T-helper 1 cell treated with Interleukin-12 subunit alpha and Interleukin-12 subunit beta and Interleukin-4 antibody, amounts not matched to agents 30 μg/mL and 1 μg/mL, for 36 hours (primary cell): ENCODE measurements around the gene MAT1A.

Experiments
- H3K27ac Mint-ChIP-seq: one replicate; pipeline ENCODE4 v1.8.0; 2021; ENCODE audit warnings: mild to moderate bottlenecking, mixed read lengths
- H3K27me3 Mint-ChIP-seq: one replicate; pipeline ENCODE4 v1.8.0; 2021; ENCODE audit warnings: low read depth, mixed read lengths
- H3K36me3 Mint-ChIP-seq: one replicate; pipeline ENCODE4 v1.8.0; 2021; ENCODE audit warnings: low read depth, mixed read lengths
- H3K4me1 Mint-ChIP-seq: one replicate; pipeline ENCODE4 v1.8.0; 2021; ENCODE audit warnings: low read depth, mixed read lengths
- H3K4me3 Mint-ChIP-seq: one replicate; pipeline ENCODE4 v1.8.0; 2021; ENCODE audit warnings: mild to moderate bottlenecking, moderate library complexity, mixed read lengths
- H3K9me3 Mint-ChIP-seq: one replicate; pipeline ENCODE4 v1.8.0; 2021; ENCODE audit warnings: mixed read lengths

Gene MAT1A

GRCh38 chr10:80296942-80297341 lies 7.5 kb upstream of the MAT1A start:
- Mint-ChIP-seq H3K36me3 (no peaks in the 10 kb centered on the region), H3K9me3 (peaks cover 10% of the 10 kb centered on the region), H3K4me1 (no peaks in the 10 kb centered on the region), H3K27me3 (peaks cover 5% of the 10 kb centered on the region), H3K27ac (no peak overlapping the region), H3K4me3 (no peak overlapping the region)

- H3K4me1 Mint-ChIP-seq = no peaks in the 10 kb centered on the region
- no peak overlapping the region for H3K4me3 Mint-ChIP-seq
- H3K27ac Mint-ChIP-seq = no peak overlapping the region
- H3K27me3 Mint-ChIP-seq = peaks cover 15% of the 10 kb centered on the region
- peaks cover 5% of the 10 kb centered on the region for H3K9me3 Mint-ChIP-seq
- no peaks in the 10 kb centered on the region for H3K36me3 Mint-ChIP-seq
Measured at GRCh38 chr10:80292607-80293239, 3.3 kb upstream of the MAT1A start.

- Mint-ChIP-seq H3K27me3 (peaks cover 18% of the 10 kb centered on the region), H3K4me3 (no peak overlapping the region), H3K9me3 (no peaks in the 10 kb centered on the region), H3K4me1 (no peaks in the 10 kb centered on the region), H3K36me3 (no peaks in the 10 kb centered on the region), H3K27ac (no peak overlapping the region)
Measured at GRCh38 chr10:80290474-80291220, 1.2 kb upstream of the MAT1A start.

GRCh38 chr10:80288849-80289248 lies 609 bp downstream of the MAT1A start:
- Mint-ChIP-seq H3K36me3 (no peaks in the 10 kb centered on the region), H3K4me1 (no peaks in the 10 kb centered on the region), H3K9me3 (no peaks in the 10 kb centered on the region), H3K27me3 (peaks cover 22% of the 10 kb centered on the region), H3K4me3 (no peak overlapping the region), H3K27ac (no peak overlapping the region)

GRCh38 chr10:80284522-80284921 lies 4.9 kb downstream of the MAT1A start:
- Mint-ChIP-seq H3K27ac (no peak overlapping the region), H3K9me3 (no peaks in the 10 kb centered on the region), H3K27me3 (peaks cover 7% of the 10 kb centered on the region), H3K4me1 (no peaks in the 10 kb centered on the region), H3K4me3 (no peak overlapping the region), H3K36me3 (no peaks in the 10 kb centered on the region)

GRCh38 chr10:80283536-80284199 lies 5.8 kb downstream of the MAT1A start:
- Mint-ChIP-seq H3K27me3 (peaks cover 8% of the 10 kb centered on the region), H3K4me1 (no peaks in the 10 kb centered on the region), H3K36me3 (no peaks in the 10 kb centered on the region), H3K4me3 (no peak overlapping the region), H3K27ac (no peak overlapping the region), H3K9me3 (no peaks in the 10 kb centered on the region)

GRCh38 chr10:80283119-80283518 lies 6.3 kb downstream of the MAT1A start:
- Mint-ChIP-seq H3K27ac (no peak overlapping the region), H3K4me1 (no peaks in the 10 kb centered on the region), H3K9me3 (no peaks in the 10 kb centered on the region), H3K4me3 (no peak overlapping the region), H3K27me3 (peaks cover 10% of the 10 kb centered on the region), H3K36me3 (no peaks in the 10 kb centered on the region)

GRCh38 chr10:80281784-80282765 lies 7.4 kb downstream of the MAT1A start:
- Mint-ChIP-seq H3K36me3 (no peaks in the 10 kb centered on the region), H3K27me3 (peaks cover 10% of the 10 kb centered on the region), H3K27ac (no peak overlapping the region), H3K9me3 (no peaks in the 10 kb centered on the region), H3K4me3 (no peak overlapping the region), H3K4me1 (no peaks in the 10 kb centered on the region)

GRCh38 chr10:80281292-80281691 lies 8.2 kb downstream of the MAT1A start:
- Mint-ChIP-seq H3K27me3 (peaks cover 10% of the 10 kb centered on the region), H3K4me3 (no peak overlapping the region), H3K4me1 (no peaks in the 10 kb centered on the region), H3K9me3 (no peaks in the 10 kb centered on the region), H3K36me3 (no peaks in the 10 kb centered on the region), H3K27ac (no peak overlapping the region)

- H3K4me1 Mint-ChIP-seq = no peaks in the 10 kb centered on the region
- H3K27ac Mint-ChIP-seq = no peak overlapping the region
- no peaks in the 10 kb centered on the region for H3K36me3 Mint-ChIP-seq
- no peak overlapping the region for H3K4me3 Mint-ChIP-seq
- H3K27me3 Mint-ChIP-seq = peaks cover 4% of the 10 kb centered on the region
- H3K9me3 Mint-ChIP-seq = no peaks in the 10 kb centered on the region
Measured at GRCh38 chr10:80280071-80280800, 9.2 kb downstream of the MAT1A start.

- no peak overlapping the region for H3K4me3 Mint-ChIP-seq
Measured at GRCh38 chr10:80279146-80279545, 10.3 kb downstream of the MAT1A start.

GRCh38 chr10:80278480-80278879 lies 11.0 kb downstream of the MAT1A start:
- Mint-ChIP-seq H3K27ac (no peak overlapping the region), H3K4me1 (no peaks in the 10 kb centered on the region), H3K27me3 (peaks cover 3% of the 10 kb centered on the region), H3K4me3 (no peak overlapping the region), H3K36me3 (no peaks in the 10 kb centered on the region), H3K9me3 (no peaks in the 10 kb centered on the region)

More at GRCh38 chr10:80279146-80279545, 10.3 kb downstream of the MAT1A start:
- Mint-ChIP-seq H3K27me3 (peaks cover 3% of the 10 kb centered on the region), H3K4me1 (no peaks in the 10 kb centered on the region), H3K27ac (no peak overlapping the region), H3K36me3 (no peaks in the 10 kb centered on the region), H3K9me3 (no peaks in the 10 kb centered on the region)

- Mint-ChIP-seq H3K4me1 (no peaks in the 10 kb centered on the region), H3K4me3 (no peak overlapping the region), H3K36me3 (no peaks in the 10 kb centered on the region), H3K27ac (no peak overlapping the region), H3K27me3 (peaks cover 3% of the 10 kb centered on the region), H3K9me3 (no peaks in the 10 kb centered on the region)
Measured at GRCh38 chr10:80277567-80278250, 11.7 kb downstream of the MAT1A start.
